AG04449 (cell line): Measurements from ENCODE around the gene LRP1B.
"Not testable (repeated sequence)": the region's sequence is repeated elsewhere in the genome, so short reads cannot be mapped to it uniquely, and the experiment has no call there.

Experiments
- CTCF ChIA-PET: fragments of 350-600 bp; formaldehyde crosslinking; extraction: SDS; loops from one replicate; lab custom pipeline; 2021; ENCODE audit warnings: antibody characterized with exemption; lab: Yijun Ruan, JAX
- POLR2A ChIA-PET: fragments of 400-600, 350-600 bp; formaldehyde crosslinking; extraction: SDS; loops from one replicate; lab custom pipeline; 2020; ENCODE audit warnings: antibody characterized with exemption, inconsistent platforms; lab: Yijun Ruan, JAX
- DNase-seq: peaks from one replicate; pipeline ENCODE4 v3.0.0-alpha.2; 2010; ENCODE audit warnings: low read depth, low spot score
- H3K4me3 ChIP-seq: 2 replicates; pipeline ENCODE4 v1.5.1; 2011; ENCODE audit warnings: low read depth, mild to moderate bottlenecking, control low read depth, low read length
- TF ChIP-seq, protein P1 (sequence below): IDR thresholded peaks from one replicate; pipeline ENCODE4 v1.5.1; 2011; ENCODE audit warnings: mild to moderate bottlenecking, moderate library complexity, low read length, control low read depth, inconsistent platforms; ENCODE audit not compliant: insufficient read depth; ENCODE audit errors: missing control alignments

Gene LRP1B

DNA sequence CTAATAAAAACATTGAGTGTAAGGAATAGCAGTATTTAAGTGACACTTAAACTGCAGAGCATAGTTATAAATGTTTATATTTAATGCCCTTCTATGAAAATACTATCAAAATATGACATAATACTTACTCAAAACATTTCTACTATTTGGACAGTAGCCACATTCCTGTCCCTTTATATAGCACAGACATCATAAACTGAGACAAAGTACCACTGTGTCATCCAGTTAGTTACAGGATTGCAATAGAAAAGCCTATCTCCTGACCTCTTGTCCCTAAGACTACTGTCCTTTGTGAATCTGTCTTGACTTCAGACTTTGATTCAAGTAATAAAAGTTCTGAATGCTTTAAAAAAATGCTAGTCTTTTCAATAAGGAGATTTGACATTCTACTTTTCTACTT, 1822.1 kb downstream of the LRP1B start:
- POLR2A ChIA-PET, result no interaction called here
- DNase-seq, result no peak
- TF ChIP-seq, protein P1, sequence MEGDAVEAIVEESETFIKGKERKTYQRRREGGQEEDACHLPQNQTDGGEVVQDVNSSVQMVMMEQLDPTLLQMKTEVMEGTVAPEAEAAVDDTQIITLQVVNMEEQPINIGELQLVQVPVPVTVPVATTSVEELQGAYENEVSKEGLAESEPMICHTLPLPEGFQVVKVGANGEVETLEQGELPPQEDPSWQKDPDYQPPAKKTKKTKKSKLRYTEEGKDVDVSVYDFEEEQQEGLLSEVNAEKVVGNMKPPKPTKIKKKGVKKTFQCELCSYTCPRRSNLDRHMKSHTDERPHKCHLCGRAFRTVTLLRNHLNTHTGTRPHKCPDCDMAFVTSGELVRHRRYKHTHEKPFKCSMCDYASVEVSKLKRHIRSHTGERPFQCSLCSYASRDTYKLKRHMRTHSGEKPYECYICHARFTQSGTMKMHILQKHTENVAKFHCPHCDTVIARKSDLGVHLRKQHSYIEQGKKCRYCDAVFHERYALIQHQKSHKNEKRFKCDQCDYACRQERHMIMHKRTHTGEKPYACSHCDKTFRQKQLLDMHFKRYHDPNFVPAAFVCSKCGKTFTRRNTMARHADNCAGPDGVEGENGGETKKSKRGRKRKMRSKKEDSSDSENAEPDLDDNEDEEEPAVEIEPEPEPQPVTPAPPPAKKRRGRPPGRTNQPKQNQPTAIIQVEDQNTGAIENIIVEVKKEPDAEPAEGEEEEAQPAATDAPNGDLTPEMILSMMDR, result no peak
- H3K4me3 ChIP-seq, result no peak overlapping the region
- CTCF ChIA-PET, result no interaction called here

DNA sequence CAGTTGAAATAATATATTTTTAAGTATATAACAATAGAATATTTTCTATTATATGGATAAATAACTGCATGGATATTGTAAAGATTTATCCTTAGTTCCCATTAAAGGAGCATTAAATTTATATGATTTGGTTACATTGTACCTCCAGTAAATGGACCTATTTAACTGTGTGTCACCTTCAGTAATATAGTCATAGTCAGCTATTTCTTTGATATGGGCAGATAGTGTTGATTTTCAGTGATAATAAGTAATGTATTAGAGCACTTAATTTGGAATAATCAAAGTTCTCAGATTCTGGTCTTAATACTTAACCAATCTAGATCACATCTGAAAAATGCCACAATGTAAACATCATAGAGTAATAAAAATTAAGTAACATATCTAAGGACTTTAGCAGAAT, 1823.3 kb downstream of the LRP1B start:
- no peak overlapping the region for H3K4me3 ChIP-seq
- no peak for DNase-seq
- ChIA-PET CTCF (no interaction called here), POLR2A (no interaction called here)
- TF ChIP-seq, protein P1, result no peak

DNA sequence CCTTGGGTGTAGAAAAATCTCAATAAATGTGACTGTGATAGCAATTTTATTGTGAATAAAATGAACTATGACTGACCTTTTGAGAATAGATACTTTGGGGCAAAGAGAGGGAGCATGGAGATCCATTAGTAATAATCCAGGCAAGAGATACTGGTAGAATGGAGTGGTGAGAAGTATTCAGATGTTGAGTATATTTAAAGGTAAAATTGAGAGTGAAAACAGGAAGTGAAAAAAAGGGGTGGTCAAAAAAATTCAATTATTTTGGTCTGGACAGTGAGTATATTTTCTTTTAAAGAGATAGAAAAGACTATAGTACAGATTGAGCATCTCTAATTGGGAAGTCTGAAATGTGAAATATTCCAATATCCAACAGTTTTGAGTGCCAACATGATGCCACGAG, 1835.0 kb downstream of the LRP1B start:
- POLR2A ChIA-PET, result no interaction called here
- CTCF ChIA-PET, result no interaction called here
- no peak overlapping the region for H3K4me3 ChIP-seq
- no peak for DNase-seq
- TF ChIP-seq, protein P1, result no peak

DNA sequence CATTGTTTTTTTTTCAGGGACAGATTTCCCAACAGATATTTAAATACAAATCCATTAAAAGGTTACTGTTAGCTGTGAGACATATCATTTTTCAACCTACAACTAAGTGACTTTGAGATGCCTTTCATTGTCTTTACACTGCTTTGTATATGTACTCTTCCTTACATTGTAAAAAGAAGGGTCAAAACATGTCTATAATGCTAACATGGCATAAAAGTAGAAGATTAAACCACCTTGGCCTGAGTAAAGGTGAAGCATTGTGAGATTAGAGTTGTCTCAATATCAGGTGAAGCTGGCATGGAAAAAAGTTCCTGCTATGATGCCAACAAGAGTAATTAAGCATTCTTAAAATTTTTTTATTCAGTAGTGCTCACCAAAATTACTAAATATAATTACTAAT, 1842.1 kb downstream of the LRP1B start:
- ChIA-PET CTCF (no interaction called here), POLR2A (no interaction called here)
- H3K4me3 ChIP-seq, result no peak overlapping the region
- TF ChIP-seq, protein P1, result no peak
- DNase-seq, result no peak

DNA sequence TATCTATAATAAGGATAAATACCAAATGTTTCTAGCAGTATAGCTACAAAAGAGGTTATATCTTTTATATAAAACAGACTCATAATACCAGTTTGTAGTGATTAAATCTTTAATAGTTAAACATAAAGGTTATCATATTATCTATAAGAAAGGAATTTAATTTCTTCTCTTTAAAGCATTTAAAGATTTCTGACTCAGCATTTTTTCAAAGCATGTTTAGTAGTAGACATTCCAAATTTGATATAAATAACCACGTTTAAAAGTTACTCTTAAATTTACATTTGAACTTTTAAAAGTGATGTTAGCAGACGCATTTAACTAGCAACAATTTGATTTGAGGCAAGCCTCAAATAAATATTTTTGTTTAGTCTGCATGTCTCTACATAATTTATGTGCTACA, 1842.6 kb downstream of the LRP1B start:
- TF ChIP-seq, protein P1, result no peak
- DNase-seq, result no peak
- ChIA-PET CTCF (no interaction called here), POLR2A (no interaction called here)
- H3K4me3 ChIP-seq, result no peak overlapping the region

DNA sequence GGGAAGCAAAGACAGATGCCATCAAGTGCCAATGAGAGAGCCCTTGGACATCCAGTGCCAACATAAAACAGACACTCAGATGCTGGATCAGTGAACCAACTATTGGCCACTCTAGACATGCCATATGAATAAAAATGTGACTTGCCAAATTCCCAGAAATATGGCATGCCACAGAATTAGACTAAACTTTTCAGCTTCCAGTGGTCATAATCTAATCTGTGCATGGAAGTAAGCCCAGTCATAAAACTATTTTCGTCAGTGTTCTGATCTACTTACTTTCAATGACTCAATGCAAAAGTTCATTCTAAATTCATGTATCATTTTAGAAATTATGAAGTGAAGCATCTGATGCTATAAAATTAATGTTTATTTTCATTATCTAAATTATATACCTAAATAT, 1844.4 kb downstream of the LRP1B start:
- DNase-seq, result no peak
- H3K4me3 ChIP-seq, result no peak overlapping the region
- ChIA-PET CTCF (no interaction called here), POLR2A (no interaction called here)
- TF ChIP-seq, protein P1, result no peak

DNA sequence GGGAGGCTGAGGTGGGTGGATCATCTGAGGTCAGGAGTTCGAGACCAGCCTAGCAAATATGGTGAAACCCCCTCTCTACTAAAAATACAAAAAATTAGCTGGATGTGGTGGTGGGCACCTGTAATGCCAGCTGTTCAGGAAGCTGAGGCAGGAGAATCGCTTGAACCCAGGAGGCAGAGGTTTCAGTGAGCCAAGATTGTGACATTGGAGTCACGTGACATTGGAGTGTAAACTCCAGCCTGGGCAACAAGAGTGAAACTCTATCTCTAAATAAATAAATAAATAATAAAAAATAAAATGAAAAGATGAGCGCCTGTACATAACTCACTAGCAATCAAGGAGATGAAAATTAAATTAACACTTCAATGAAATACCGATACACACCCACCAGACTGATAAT, 1853.5 kb downstream of the LRP1B start:
- H3K4me3 ChIP-seq, CTCF ChIA-PET, DNase-seq, POLR2A ChIA-PET: not testable (repeated sequence)
